HG03442 (cell line): ENCODE data around the gene HMX2.

Source experiments
- ATAC-seq: cut with Tn5 transposase; IDR thresholded peaks from one replicate; pipeline ENCODE4 v1.9.1; 2021; ENCODE audit warnings: mild to moderate bottlenecking, moderate library complexity; ENCODE audit not compliant: unreplicated experiment

The HMX2 gene, protein sequence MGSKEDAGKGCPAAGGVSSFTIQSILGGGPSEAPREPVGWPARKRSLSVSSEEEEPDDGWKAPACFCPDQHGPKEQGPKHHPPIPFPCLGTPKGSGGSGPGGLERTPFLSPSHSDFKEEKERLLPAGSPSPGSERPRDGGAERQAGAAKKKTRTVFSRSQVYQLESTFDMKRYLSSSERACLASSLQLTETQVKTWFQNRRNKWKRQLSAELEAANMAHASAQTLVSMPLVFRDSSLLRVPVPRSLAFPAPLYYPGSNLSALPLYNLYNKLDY

DNA sequence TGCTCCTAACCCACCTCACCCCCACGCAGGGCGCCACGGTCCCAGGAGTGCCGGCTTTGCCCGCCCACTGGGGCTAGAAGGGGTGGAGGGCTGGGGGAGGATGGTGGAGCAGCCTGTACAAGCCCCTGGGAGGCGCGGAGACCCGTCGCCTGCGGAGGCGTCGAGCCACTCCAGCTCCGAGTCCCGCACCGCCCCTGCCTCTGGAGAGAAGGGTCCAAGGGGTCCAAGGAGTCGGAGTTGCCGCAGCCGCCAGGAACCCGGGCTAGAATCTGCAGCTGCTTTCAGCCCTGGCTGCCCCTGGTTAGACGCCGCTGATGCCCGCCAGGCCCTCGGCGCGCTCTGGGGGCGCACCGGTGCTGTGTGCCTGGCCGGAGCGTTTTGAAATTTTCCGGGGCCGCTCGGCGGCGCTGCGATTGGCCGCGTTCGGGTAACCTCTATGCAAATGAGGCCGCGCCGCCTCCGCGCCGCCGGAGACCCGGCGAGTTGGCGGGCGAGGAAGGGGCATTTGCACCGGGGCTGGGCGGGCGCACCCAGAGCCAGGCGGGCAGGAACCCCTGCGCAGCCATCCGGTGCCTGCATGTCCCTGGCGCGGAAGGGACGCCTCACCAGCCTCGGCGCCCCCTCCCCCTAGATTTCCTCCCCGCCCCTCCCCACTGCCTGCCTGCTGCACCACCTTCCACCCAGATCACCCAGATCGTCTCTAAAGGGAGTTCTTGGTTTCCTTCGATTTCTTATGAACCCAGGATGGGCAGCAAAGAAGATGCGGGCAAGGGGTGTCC, at the start of gene HMX2:
TSS of gene HMX2 (plus strand) at position 502 of the 779 bp plus-strand sequence. CDS start at position 745, 243 bp downstream.
- peak; percentile 43 for ATAC-seq

DNA sequence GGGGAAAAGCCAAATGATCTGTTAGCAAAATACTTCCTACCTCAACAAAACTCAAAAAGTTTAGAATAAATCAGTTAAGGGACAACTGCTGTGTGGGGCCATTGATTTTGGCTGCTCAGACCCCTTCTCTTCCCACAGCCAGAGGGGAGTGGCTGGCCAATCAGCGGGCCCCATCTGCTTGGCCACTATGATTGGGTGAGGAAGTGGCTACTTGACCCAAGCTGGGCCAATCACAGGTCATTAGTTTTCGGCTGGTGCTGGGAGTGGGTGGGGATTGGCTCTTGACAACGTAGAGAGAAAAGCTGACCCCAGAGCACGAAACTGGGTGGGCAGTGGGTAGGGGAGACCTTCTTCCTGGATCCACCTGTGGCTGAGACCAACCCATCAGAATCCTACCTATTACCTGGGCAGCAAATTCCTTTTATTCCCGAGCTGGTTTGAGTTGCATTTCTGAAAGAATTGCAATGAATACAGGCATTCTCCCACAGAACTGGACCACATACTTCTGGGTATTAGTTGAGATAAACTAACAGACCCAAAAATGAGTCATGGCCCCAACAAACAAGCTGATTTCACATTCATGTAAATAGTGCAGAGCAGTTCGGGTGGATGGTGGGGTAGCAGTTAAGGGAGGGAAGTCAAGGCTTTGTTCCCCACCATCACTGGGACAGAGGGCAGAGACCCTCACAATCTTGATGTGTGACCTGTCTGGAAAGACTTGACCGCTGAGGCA, 47.7 kb upstream of the HMX2 start:
- ATAC-seq = no peak

DNA sequence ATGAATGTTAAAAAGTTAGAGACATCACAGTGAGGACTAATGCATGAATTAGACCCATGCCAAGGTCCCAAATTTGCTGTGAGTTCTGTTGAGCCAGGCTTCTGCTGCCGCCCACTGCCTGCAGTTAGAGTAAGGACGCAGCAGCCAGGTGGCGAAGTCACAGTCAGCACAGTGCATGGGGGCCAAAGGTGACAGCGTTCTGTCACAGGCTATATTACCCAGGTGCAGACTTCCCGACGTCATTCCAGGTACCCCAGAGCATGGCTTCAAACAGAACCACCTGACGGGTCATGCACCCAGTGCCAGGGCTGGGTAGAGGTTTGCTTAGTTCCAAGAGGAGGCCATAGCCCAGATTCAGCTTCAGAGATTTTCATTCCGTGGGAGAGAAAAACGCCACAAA, 46.1 kb upstream of the HMX2 start:
- ATAC-seq = no peak

DNA sequence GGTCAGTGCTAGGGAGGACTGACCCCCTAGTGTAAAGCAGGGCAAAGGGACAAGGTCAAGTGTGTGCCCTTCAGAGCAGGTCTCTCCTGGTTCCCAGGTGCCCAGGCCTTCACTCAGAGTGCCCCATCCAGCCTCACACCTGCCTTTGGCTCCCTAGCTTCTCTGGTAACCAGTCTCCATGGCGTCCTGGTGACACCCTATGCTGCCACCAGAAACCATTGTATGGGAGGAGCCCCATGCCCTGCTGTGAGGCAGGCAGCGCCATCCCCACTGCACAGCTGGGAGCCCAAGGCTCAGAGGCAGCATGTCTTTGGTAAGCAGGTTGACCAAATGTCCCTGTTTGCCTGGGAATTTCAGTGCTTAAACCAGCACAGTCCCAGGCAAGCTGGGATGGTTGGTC, 45.3 kb upstream of the HMX2 start:
- no peak for ATAC-seq

DNA sequence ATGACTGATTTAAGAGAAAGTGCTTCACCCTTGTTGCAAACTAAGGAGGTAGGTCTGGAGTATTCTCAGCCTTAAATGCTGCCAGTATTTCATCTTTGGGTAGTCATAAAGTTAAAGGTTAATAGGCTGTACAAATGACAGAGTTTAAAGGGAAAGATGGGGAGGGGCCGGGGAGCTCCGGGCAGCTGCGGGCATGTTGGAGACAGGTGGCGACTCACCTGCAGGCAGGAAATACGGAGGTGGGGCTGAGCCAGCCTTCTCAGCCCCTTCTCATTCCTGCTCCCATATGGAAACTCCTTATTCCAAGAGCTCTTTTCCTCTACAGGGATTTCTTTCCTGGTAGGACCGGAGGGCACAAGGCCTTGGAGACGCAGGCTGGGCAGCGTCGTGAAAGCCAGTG, 44.0 kb upstream of the HMX2 start:
- ATAC-seq = no peak

DNA sequence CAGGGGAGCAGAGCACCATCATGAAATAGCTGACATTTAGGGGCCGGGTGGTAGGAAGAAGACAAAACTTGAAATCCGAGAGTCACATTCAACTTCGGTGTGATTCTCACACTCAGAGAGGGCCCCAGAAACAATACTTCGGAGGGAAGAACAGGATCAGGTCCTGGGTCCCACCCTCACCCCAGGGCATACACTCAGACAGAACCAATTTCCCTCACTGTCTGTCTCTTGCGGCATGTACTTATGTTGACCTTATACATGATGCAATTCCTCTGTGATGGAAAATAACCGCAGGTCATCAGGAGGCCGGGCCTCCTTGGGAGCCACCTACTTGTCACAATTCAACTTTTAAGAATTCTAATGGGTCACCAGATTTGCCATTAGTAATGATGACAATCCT, 38.5 kb upstream of the HMX2 start:
- ATAC-seq = no peak

DNA sequence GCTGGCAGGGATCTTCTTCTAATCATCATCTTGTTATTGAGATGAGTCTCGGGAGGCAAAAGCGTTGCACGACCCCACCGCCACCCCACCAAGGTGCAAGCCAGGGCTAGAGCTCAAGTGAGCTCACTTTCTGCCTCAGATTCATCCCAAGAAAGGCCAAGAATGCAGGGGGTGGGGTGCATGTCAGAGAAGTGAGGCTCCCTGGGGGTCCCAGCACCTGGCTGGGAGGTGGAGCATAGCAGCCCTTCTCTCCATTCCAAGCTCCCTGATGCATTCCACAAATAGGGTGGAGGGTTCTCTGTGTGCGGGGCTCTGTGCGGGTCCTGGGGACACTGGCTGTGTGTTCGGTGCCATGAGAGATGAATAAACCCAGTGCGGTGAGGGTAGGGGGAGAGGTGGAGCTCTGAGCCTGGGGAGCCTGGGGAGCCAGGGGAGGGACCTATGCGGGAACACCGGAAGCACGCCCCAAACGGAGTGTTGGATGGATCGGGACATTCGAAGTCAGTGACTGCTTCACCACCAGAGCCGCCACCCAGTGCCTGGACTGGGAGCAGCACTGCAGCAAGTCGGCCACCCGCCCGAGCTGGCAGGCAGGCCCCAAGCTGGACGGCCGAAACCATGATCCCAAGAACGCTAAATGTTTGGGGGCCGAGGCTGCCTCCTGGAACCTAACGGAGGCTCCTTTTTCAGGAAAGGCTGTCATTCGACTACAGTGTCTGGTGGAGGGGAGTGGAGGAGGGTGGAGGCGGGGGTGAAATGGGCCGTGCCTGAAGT, 30.1 kb upstream of the HMX2 start:
- ATAC-seq = no peak

DNA sequence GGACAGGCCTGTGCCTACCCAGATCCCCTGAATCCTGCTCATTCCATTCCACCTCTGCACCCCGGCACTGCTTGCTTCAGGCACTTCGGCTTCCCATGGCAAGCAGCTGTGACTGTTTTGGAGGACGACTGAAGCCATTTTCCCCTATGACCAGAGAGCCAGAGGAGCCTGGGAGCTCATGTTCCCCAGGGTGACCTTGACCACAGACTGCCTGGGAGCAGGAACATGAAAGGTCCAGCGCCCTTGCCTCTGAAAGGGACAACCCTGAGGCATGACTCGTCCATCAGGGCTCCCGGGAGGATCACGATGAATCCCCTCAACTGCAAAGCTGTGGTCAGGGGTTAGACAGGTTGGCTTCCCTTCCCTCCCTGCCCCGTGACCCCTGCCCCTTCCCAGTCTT, 28.9 kb upstream of the HMX2 start:
- ATAC-seq = no peak

DNA sequence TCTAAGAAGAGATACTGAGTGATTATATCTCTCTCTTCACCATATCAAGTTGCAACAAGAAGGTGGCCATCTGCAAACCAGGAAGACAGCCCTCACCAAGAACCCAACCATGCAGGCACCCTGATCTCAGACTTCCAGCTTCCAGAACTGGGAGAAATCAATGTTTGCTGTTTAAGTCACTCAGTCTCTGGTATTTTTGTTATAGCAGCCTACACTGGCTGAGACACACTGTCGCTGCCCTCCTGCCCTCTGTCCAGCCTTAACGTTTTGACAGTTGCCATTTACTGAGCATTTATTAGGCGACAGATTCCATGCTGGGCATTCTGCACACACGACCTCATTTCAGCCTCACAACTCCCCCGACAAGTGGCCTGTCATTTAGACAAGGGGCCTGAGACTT, 21.7 kb upstream of the HMX2 start:
- no peak for ATAC-seq

DNA sequence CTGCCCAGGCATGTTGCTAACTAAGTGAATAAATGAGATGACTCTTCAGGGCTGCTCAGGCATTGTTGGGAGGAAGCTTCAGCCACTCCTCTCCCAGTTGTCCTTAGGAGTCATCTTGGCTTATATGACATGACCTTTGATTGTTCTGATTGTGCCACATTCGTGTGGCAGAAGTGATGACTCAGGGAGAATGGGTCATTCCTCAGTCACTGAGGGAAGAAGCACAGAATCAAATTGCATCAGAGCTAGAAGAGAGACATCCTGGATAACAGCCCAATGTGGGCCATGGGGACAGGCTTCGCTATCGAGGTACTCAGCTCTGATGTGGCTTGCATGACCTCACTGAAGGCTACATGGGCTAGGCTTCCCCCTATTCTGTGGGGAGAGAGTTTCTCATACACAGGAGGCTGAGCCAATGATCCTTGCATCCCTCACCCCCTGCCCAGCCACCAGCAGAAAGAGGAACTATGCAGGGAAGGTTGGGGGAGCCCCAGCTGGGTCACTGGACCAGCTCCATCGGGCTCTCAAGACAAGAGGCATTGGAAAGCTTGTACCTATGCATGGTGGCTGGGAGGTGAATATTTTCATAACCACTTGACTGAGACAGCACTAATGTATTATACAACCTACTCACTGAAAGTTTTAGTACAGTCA, 18.2 kb upstream of the HMX2 start:
- ATAC-seq = no peak

DNA sequence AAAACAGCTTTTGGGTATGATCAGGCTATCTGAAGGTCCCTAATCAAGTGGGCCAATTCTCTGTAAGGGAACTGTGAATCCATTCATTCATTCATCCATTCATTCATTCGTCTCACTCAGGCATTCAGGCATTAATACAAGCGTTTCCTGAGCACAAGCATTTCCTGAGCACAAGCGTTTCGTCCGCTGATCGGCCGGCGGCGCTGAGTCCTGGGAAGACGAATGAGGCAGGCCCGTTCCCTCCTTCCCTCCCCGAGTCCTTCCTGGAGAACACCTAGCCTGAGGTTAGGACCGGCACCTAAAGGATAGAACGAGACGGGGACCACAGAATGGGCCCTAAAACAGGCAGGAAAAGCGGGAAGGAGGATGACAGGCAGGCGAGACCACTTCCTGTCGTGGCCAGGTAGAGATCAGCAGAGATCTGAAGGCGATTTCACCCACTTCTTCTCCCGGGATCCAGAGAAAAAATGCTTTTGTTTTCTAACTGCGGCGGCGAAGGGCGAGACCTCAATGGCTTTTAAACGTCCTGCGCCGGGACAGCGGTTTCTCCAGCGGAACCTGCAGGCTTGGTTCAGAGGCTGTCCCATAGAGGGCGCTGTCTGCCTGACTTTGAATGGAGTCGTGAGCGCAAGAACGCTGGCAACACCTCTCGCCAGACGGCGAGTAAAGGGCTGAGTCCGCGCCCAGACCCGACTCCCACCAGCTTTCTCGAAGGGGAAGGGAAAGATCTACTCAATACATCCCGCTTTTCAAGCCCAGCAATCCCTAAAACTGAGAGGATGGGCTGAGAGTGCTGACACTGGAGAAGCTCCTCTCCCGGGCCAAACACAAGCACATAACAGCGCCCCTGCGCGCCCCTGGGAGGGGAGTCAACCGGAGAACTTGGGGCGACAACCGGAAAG, 15.1 kb upstream of the HMX2 start:
- peak; percentile 51 for ATAC-seq

DNA sequence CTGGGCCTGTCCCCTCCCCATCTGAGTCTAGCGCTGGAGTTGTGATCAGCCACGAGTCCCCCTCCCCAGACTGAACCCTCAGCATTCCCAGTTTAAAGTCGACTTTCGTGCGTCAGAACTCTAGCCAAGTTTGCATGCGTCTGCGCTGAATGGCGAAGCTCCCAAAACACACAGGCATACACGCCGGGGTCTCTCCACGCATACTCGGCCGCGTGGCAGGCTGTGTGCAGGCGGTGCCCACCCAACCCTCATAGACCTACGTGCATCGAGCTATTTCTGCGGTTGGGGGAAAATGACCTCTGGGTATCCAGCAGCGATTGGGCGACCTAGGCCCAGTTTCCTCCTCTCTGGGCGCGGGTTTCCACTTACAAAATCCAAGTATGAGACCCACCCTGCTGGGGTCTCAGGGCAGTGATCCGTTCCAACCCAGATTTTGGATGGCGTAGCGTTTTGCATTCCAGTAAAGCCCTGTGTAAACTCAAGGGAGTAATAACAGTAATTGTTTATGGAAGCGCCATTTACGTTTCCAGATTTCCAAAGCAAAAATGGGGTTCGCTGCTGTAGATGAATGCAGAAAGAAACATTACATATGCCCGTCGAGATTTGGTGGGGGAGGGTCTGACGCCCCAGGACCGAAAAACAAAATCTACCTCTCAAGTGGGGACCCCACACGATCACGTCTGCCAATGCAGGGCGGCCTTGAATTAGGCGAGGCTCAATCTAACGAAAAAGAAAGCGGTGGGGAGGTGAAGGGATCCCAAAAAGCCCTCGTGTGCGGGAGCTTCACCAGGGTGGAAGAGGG, 14.2 kb upstream of the HMX2 start:
- no peak for ATAC-seq

DNA sequence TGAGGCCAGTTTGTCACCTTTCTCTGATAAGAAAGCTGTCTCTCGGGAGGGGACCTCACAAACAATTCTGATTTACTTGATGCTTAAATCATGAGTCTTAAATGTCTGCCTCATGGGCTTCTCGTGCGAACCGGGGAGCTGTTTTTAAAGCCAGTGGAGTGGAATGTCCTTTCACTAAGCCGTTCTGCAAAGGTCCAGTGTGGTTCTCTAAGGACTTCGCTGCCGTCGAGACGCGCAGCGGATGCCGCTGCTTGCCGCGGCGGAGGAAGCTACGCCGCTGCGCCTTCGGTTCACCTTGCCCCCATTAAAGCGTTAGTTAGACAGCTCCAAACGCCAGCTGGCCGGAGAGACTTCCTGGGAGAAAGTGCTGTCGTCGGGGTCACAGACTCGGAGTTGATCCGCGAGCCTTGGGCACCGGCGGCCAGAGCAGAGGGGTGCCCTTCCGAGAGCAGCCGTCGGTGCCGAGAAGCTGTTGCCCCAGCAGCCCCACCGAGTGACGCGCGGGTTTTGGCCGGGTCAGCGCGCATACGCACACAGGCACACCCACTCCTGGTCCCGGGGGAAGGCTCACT, 13.5 kb upstream of the HMX2 start:
- no peak for ATAC-seq

DNA sequence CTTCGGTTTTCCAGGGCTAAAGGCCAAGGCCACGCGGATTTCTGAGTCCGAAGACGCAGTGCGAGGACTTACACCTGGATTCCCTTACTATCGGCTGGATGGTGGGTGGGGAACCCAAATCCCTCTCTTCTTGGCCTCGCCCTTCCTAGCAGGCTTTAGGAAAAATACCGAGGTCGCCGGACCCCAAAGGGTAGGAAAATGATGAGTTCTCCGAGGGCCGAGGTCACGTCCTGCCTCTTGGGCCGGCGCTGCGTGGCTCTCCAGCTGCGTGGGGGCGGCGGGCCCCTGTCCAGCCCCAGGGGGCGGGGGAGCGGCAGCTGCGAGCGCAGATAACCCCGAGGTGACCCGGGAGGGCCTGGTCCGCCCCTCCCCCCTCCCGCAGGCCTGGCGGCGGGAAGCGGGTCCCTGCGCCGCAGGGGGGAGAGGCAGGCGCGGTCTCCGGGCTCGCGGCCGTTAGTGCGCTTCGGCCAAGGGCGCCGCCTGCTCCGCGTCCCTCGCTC, 13.0 kb upstream of the HMX2 start:
- ATAC-seq = no peak

DNA sequence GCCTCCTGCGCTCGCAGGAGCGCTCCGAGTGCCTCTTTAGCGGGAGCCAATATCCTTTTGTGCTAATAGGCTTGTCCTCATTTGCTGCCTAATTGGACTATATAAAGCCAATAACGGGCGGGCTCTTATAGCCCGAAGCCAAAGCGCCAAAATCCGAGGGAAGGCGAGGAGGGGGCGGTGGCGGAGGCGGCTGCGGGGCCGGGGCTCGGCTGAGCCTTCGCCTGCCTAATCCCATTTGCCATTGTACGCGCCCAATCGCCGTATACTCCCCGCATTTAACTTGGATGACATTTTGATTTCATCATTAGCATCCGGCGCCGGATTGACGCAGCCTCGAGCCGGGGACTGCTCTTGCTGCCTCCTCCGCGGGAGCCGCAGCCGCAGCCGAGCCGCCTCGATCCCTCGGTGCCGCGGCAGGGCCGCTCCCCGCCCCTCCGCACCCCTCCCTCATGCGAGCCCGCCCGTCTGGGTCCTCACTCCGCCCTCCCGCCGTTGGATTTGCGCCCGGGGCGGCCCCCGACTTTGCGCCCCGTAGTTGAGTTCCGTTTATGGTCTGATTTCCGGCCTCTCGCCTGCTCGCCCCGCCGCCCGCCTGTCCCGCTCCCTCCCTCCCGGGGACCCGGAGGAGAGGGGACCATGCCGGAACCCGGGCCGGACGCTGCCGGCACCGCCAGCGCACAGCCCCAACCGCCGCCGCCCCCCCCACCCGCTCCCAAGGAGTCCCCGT, 12.4 kb upstream of the HMX2 start, which contains the start of gene HMX3:
TSS of gene HMX3 (plus strand) at position 556 of the 727 bp plus-strand sequence. CDS start at position 637, 81 bp downstream.
- ATAC-seq = no peak

DNA sequence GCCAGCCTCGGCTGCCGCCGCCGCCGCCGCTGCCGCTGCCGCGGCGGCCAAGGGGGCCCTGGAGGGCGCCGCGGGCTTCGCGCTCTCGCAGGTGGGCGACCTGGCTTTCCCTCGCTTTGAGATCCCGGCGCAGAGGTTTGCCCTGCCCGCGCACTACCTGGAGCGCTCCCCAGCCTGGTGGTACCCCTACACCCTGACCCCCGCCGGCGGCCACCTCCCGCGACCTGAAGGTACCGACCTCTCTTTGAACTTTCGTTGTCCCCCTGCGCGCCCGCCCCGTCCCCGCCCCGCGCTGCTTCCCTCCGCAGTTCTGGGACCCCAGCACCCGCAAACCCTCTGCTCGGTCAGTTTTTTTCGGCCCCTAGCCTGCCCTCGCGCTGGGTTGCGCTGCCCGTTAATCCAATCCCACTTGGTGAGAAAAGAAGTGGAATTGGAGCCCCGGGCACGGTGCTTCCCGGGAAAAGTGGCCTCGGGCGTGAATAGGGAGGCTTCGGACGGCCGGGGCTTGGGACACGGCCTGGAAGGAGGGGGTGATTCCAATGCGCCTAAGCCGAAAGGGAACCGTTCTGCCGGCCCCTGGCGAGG, 11.6 kb upstream of the HMX2 start:
- ATAC-seq = no peak
